HG03439 (cell line): ENCODE measurements around the gene RPS13.
"Not testable (repeated sequence)": the region's sequence is repeated elsewhere in the genome, so short reads cannot be mapped to it uniquely, and the experiment has no call there.

ENCODE experiments used
- ATAC-seq: cut with Tn5 transposase; IDR thresholded peaks from one replicate; pipeline ENCODE4 v1.9.1; 2021; ENCODE audit warnings: mild to moderate bottlenecking, moderate library complexity; ENCODE audit not compliant: unreplicated experiment

RPS13 gene

DNA sequence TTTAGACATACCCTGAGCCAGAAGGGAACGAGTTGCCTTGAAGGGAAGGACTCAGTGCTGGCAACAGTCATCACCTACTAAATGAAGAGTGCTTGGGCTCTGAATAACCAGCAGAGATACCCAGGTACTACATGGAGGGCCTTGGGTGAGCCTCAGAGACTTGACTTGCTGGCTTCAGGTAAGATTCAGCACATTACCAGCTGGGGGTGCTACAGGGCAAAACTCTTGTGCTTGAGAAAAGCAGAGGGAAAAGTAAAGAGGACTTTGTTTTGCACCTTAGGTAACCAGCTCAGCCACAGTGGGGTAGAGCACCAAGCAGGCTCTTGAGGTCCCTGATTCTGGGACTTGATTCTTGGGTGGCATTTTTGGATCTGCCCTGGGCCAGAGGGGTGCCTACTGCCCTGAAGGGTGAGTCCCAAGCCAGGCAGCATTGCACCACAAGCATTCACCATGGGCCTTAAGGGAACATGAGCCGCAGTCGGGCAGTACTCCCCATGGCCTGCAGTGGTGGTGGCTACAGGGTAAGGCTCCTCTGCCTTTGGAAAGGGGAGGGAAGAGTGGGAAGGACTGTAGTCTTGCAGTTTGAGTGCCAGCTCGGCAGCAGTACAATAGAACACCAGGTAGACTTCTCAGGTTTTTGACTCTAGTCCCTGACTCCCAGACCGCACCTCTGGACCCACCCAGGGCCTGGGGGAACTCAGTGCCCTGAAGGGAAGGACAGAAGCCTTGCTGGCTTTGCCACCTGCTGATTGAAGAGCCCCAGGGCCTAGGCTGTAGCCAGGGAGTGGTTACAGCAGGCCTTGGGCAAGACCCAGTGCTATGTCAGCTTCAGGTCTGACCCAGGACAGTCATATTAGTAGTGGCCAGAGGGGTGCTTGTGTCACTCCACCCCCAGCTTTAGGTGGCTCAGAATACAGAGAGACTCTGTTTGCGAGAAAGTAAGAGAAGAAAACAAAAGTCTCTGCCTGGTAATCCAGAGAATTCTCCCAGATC lies 40.5 kb downstream of the RPS13 start:
- ATAC-seq, result no peak

DNA sequence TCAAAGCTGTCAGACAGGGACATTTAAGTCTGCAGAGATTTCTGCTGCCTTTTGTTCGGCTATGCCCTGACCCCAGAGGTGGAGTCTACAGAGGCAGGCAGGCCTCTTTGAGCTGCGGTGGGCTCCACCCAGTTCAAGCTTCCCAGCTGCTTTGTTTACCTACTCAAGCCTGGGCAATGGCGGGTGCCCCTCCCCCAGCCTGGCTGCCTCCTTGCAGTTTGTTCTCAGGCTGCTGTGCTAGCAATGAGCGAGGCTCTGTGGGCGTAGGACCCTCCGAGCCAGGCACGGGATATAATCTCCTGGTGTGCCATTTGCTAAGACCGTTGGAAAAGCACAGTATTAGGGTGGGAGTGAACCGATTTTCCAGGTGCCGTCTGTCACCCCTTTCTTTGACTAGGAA lies 43.4 kb downstream of the RPS13 start:
- ATAC-seq, result not testable (repeated sequence)

DNA sequence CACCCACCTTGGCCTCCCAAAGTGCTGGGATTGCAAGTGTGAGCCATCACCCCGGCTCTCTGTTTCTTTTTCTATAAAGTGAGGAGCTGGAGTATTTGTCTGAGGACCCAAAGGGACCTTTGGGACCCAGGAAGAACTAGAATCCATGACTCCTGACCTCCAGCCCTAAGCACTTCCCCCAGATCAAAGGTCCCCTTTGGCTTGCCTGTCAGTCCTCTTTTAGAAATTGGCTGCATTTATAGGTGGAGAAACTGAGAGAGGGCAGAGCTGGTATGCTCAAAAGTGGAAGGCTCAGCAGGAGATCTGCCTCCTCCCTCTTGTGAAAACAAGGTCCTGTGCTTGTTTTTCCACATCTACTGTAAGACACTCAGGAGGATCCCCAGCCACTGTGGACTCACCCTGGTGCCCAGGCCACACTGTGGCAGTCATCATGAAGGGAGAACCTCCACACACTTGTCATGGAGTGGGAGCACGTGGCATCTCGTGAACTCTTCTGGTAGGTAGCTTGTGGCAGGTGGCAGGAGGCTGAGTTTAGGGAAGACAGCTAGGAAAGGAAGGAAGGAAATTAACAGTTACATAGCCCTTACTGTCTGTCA lies 50.9 kb downstream of the RPS13 start:
- ATAC-seq, result no peak

DNA sequence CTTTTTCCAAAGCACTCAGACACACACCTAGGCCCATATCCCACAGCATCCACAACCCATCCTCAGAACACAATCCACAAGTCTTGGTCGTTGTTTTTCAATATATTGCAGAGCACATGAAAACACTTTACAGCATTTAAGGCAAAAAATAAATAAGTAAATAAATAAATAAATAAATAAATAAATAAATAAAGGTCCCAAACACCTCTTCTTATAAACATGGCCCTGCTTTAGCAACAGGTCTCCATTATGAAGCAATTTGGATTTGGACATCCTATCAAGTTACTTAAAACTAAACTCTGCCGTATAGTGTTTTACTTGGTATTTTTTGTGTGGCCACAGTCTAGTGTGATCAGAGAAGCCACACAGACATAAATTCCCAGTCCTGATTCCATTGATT lies 52.5 kb downstream of the RPS13 start:
- no peak for ATAC-seq
